ENCODE results near the gene ABCG1. TPM values are rescaled to one million over a fixed set of nuclear protein-coding genes. Genes with fewer than 3 reads are reported as not detected.

The ABCG1 gene
- total and polyA plus RNA-seq, 2 of the 4 experiments (the other 2 are of a cell fraction): 0.19 to 0.36 TPM

- H2BK5ac ChIP-seq (ENCODE audit: low read depth, low read length, poor library complexity, severe bottlenecking): no peak overlapping the region
- no peak overlapping the region for H4K5ac ChIP-seq (ENCODE audit: low read depth, low read length)
- BruUV-seq (replicated peaks): no TSS peak
- ChIA-PET POLR2A (ENCODE audit: unreplicated experiment) (no interaction called here), CTCF (interaction anchor here (0.6 to 2.1 kb wide), 2 partner anchors 29 to 31 kb away, joined by 3 to 6 read pairs; no protein-coding TSS in a partner anchor)
- no peak overlapping the region for H3K4me3 ChIP-seq (ENCODE audit: insufficient read depth, low read depth, low read length)
- no peak overlapping the region for H2AFZ ChIP-seq (replicated peaks; ENCODE audit: low read length, poor library complexity)
- no peaks in the 10 kb centered on the region for H3K9me1 ChIP-seq (ENCODE audit: insufficient read depth, low read length)
- TF ChIP-seq POLR2A (IDR thresholded peaks at IDR 0.05; ENCODE audit: low read depth, low read length): no peak
- TF ChIP-seq SMC3 (IDR thresholded peaks at IDR 0.05; ENCODE audit: low read depth, low read length): no peak
- no peak for TF ChIP-seq RFX5 (IDR thresholded peaks at IDR 0.05; ENCODE audit: low read depth, low read length)
- TF ChIP-seq RAD21 (IDR thresholded peaks at IDR 0.05; ENCODE audit: low read length): no peak
- TF ChIP-seq USF2 (IDR thresholded peaks at IDR 0.05; ENCODE audit: low read depth, low read length): no peak
- TF ChIP-seq RCOR1 (IDR thresholded peaks at IDR 0.05; ENCODE audit: insufficient replicate concordance, low read length): no peak
- no peak for TF ChIP-seq FOS (IDR thresholded peaks at IDR 0.05; ENCODE audit: low read depth, low read length)
- TF ChIP-seq ELK1 (IDR thresholded peaks at IDR 0.05; ENCODE audit: borderline replicate concordance, low read depth, low read length): no peak
- no peak for TF ChIP-seq CHD1 (IDR thresholded peaks at IDR 0.05; ENCODE audit: low read depth, low read length)
- TF ChIP-seq CEBPB (IDR thresholded peaks at IDR 0.05; ENCODE audit: low read depth, low read length): no peak
- dilution Hi-C loops (cut with HindIII; ENCODE audit: low sequenced_read_pairs, unreplicated experiment) (no loop called here), in situ Hi-C loops (cut with MboI; ENCODE audit: low sequenced_read_pairs) (no loop called here), intact Hi-C loops (cut with micrococcal nuclease) (no loop called here)
- no peaks in the 10 kb centered on the region for H4K20me1 ChIP-seq (ENCODE audit: insufficient read depth, low read length)
- H3K14ac ChIP-seq (replicated peaks; ENCODE audit: low read depth, low read length): no peak overlapping the region
- ATAC-seq (ENCODE audit: low read depth) (no peak), DNase-seq (no peak)
- no peak overlapping the region for H2BK20ac ChIP-seq (ENCODE audit: low read depth, low read length)
- H3K4me1 ChIP-seq (ENCODE audit: control insufficient read depth, insufficient read depth, low read length): no peaks in the 10 kb centered on the region
- H2BK15ac ChIP-seq (ENCODE audit: low read depth, low read length): no peak overlapping the region
- no peak overlapping the region for H4K91ac ChIP-seq (ENCODE audit: insufficient read depth, low read depth, low read length)
- no CpG with 5 or more reads among the region's 3 CpGs for WGBS, 2 experiments (ENCODE audit: extremely low coverage in 2 of 2, insufficient read length in 1 of 2)
- no peak overlapping the region for H3K4ac ChIP-seq (ENCODE audit: low read depth, low read length)
- H3K56ac ChIP-seq (ENCODE audit: extremely low read depth, insufficient read depth, low read length): no peak overlapping the region
- no peak overlapping the region for H3K4me2 ChIP-seq (ENCODE audit: low read depth, low read length)
- no peak overlapping the region for H3K27ac ChIP-seq (ENCODE audit: insufficient read depth, low read length)
- H3K18ac ChIP-seq (ENCODE audit: low read depth, low read length): no peak overlapping the region
- H2AK5ac ChIP-seq (ENCODE audit: low read depth, low read length): no peak overlapping the region
- H3K23ac ChIP-seq (ENCODE audit: low read depth, low read length): no peak overlapping the region
- H2AK9ac ChIP-seq (replicated peaks; ENCODE audit: low read depth, low read length, poor library complexity): no peak overlapping the region
- no peaks in the 10 kb centered on the region for H3K36me3 ChIP-seq (ENCODE audit: control insufficient read depth, insufficient read depth, low read length)
- peaks cover 22% of the 10 kb centered on the region for H3K27me3 ChIP-seq (ENCODE audit: control insufficient read depth, insufficient read depth, low read length)
- H3K9ac ChIP-seq (ENCODE audit: low read depth, low read length): no peak overlapping the region
- H3K9me3 ChIP-seq (ENCODE audit: control insufficient read depth, insufficient read depth, low read length): no peaks in the 10 kb centered on the region; the same call in 1 of the 2 replicates
- H4K8ac ChIP-seq (ENCODE audit: low read depth in 2 of 2, low read length in 2 of 2): no peak overlapping the region
- no peaks in the 10 kb centered on the region for H3K79me1 ChIP-seq (ENCODE audit: low read depth in 1 of 2, low read length in 2 of 2)
- H2BK120ac ChIP-seq (ENCODE audit: low read depth, low read length): no peak overlapping the region
Measured at GRCh38 chr21:42176859-42177258, 42.1 kb upstream of the ABCG1 start.
